HG02623 (cell line): ENCODE data around the gene DIS3L2.
"Not testable (repeated sequence)": the region's sequence is repeated elsewhere in the genome, so short reads cannot be mapped to it uniquely, and the experiment has no call there.

Experiments used
- ATAC-seq: cut with Tn5 transposase; IDR thresholded peaks from one replicate; pipeline ENCODE4 v1.9.1; 2021; ENCODE audit warnings: moderate library complexity; ENCODE audit not compliant: unreplicated experiment

DIS3L2 gene

GRCh38 chr2:232316461-232317330, 355.2 kb downstream of the DIS3L2 start:
- ATAC-seq, result no peak

GRCh38 chr2:232318169-232318855, 356.8 kb downstream of the DIS3L2 start:
- ATAC-seq, result no peak

- no peak for ATAC-seq
Observed at GRCh38 chr2:232319067-232319802, 357.7 kb downstream of the DIS3L2 start.

GRCh38 chr2:232319803-232320442, 358.4 kb downstream of the DIS3L2 start:
- ATAC-seq, result no peak

GRCh38 chr2:232320443-232320803, 358.9 kb downstream of the DIS3L2 start:
- no peak for ATAC-seq

GRCh38 chr2:232321156-232321816, 359.8 kb downstream of the DIS3L2 start:
- no peak for ATAC-seq

- no peak for ATAC-seq
Observed at GRCh38 chr2:232321817-232322559, 360.5 kb downstream of the DIS3L2 start.

GRCh38 chr2:232322560-232323327, 361.2 kb downstream of the DIS3L2 start:
- ATAC-seq, result no peak

GRCh38 chr2:232323328-232323650, 361.8 kb downstream of the DIS3L2 start:
- no peak for ATAC-seq

- not testable (repeated sequence) for ATAC-seq
Observed at GRCh38 chr2:232323967-232324366, 362.5 kb downstream of the DIS3L2 start.

GRCh38 chr2:232324778-232325177, 363.3 kb downstream of the DIS3L2 start:
- ATAC-seq, result no peak

GRCh38 chr2:232325324-232326273, 364.1 kb downstream of the DIS3L2 start:
- ATAC-seq, result no peak

GRCh38 chr2:232326274-232327104, 365.0 kb downstream of the DIS3L2 start:
- ATAC-seq, result not testable (repeated sequence)

GRCh38 chr2:232327105-232328031, 365.9 kb downstream of the DIS3L2 start:
- peak; percentile 42 for ATAC-seq

- no peak for ATAC-seq
Observed at GRCh38 chr2:232328032-232328422, 366.5 kb downstream of the DIS3L2 start.
